Fibroblast of villous mesenchyme (primary cell): ENCODE measurements around the gene SLIT3. TPM values are rescaled to one million over a fixed set of nuclear protein-coding genes. Genes with fewer than 3 reads are reported as not detected.

ENCODE experiments used
- DNase-seq: peaks from one replicate; pipeline ENCODE4 v3.0.0-alpha.2; 2010; ENCODE audit warnings: low read depth
- H3K4me3 ChIP-seq: 2 replicates; pipeline ENCODE4 v1.5.1; 2011; ENCODE audit warnings: low read depth, mild to moderate bottlenecking, low read length
- CTCF ChIP-seq: IDR thresholded peaks from 2 replicates; pipeline ENCODE4 v1.5.1; 2012; ENCODE audit warnings: low read depth, mild to moderate bottlenecking, low read length; ENCODE audit not compliant: insufficient read depth
- total RNA-seq: library from RNA; depleted of rRNA; stranded (reverse); fragments of >200 nt; gene quantifications from 2 replicates; pipeline ENCODE4 v1.2.3, GENCODE V29; 2012

Gene SLIT3
- total RNA-seq, 1 donor, result under 0.01 TPM

GRCh38 chr5:169286572-169287300, 14.2 kb downstream of the SLIT3 start:
- DNase-seq, result no peak

GRCh38 chr5:169283887-169284286, 17.1 kb downstream of the SLIT3 start:
- no peak overlapping the region for H3K4me3 ChIP-seq
- no peak for DNase-seq
- TF ChIP-seq CTCF, result no peak

More at GRCh38 chr5:169286572-169287300, 14.2 kb downstream of the SLIT3 start:
- TF ChIP-seq CTCF, result no peak
- H3K4me3 ChIP-seq, result no peak overlapping the region

DNA sequence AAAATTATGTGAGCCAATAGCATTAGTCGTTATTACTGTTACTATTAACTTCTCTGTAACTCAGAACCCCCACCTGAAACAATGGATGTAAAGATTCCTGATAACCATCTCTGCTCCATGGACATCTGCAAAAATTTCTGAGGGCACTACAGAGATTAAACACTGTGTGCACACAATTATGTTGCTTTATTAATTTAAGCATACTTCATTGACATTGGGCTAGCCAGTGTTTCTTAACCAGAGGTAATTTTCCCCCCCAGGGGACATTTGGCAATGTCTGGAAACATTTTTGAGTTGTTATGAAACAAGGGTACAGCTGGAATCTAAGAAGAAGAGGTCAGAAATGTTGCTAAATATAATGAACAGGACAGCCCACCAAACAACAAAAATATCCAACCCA, 19.3 kb downstream of the SLIT3 start:
- DNase-seq, result no peak
- TF ChIP-seq CTCF, result no peak
- H3K4me3 ChIP-seq, result no peak overlapping the region

GRCh38 chr5:169280696-169281095, 20.2 kb downstream of the SLIT3 start:
- no peak overlapping the region for H3K4me3 ChIP-seq
- no peak for TF ChIP-seq CTCF
- no peak for DNase-seq

GRCh38 chr5:169280286-169280685, 20.7 kb downstream of the SLIT3 start:
- no peak overlapping the region for H3K4me3 ChIP-seq
- no peak for TF ChIP-seq CTCF
- DNase-seq, result no peak

- DNase-seq, result no peak
- H3K4me3 ChIP-seq, result no peak overlapping the region
- TF ChIP-seq CTCF, result no peak
Measured at GRCh38 chr5:169279125-169279524, 21.8 kb downstream of the SLIT3 start.

- H3K4me3 ChIP-seq, result no peak overlapping the region
- no peak for DNase-seq
- TF ChIP-seq CTCF, result no peak
Measured at GRCh38 chr5:169273881-169274280, 27.1 kb downstream of the SLIT3 start.
